Lower lobe of right lung (tissue), 2 donors: ENCODE measurements around the gene ADGRB2. TPM values are rescaled to one million over a fixed set of nuclear protein-coding genes. Genes with fewer than 3 reads are reported as not detected.
A peak's percentile ranks its signal among the peaks of the same experiment; 100 is the strongest.

Source experiments
- ATAC-seq, 2 donors: fragments of 200-7000 bp; cut with Tn5 transposase; one replicate each; pipeline ENCODE4 v1.9.1; 2020 to 2022; ENCODE audit warnings: mild to moderate bottlenecking in 2 of 2, moderate library complexity in 2 of 2
- DNase-seq: peaks from one replicate; pipeline ENCODE4 v3.0.0-alpha.2; 2020
- H3K27ac ChIP-seq: fragments of 200-600 bp; one replicate; pipeline ENCODE4 v1.8.0; 2022
- H3K27me3 ChIP-seq: fragments of 200-600 bp; one replicate; pipeline ENCODE4 v1.8.0; 2022; ENCODE audit warnings: low read depth
- H3K36me3 ChIP-seq: fragments of 200-600 bp; one replicate; pipeline ENCODE4 v1.8.0; 2022; ENCODE audit warnings: mild to moderate bottlenecking
- H3K4me1 ChIP-seq: fragments of 200-600 bp; one replicate; pipeline ENCODE4 v1.8.0; 2022
- H3K4me3 ChIP-seq: fragments of 200-600 bp; one replicate; pipeline ENCODE4 v1.8.0; 2022; ENCODE audit warnings: mild to moderate bottlenecking
- H3K9me3 ChIP-seq: fragments of 200-600 bp; one replicate; pipeline ENCODE4 v1.8.0; 2022
- intact Hi-C: fragments of 100-400 bp; cut with DNase I; formaldehyde crosslinking; loops from one replicate; pipeline ENCODE4 v1.11.0; 2022
- total RNA-seq: library from RNA; stranded (reverse); fragmentation: NEBNext Ultra II Directional; extraction: Animal tissue kit (Norgen Biotek cat#: 25700); gene quantifications from one replicate; pipeline ENCODE4 v1.2.1, GENCODE V29; 2021
- TF ChIP-seq, protein P1 (sequence below): fragments of 200-600 bp; IDR thresholded peaks from one replicate; pipeline ENCODE4 v1.8.0; 2022; ENCODE audit warnings: antibody characterized with exemption, mild to moderate bottlenecking
- donor health status: DM: no; HTN: yes; CAD: no; lungs with severe emphysema.

The ADGRB2 gene
- total RNA-seq, 1 donor from 2014 or later: 1.1 TPM

DNA sequence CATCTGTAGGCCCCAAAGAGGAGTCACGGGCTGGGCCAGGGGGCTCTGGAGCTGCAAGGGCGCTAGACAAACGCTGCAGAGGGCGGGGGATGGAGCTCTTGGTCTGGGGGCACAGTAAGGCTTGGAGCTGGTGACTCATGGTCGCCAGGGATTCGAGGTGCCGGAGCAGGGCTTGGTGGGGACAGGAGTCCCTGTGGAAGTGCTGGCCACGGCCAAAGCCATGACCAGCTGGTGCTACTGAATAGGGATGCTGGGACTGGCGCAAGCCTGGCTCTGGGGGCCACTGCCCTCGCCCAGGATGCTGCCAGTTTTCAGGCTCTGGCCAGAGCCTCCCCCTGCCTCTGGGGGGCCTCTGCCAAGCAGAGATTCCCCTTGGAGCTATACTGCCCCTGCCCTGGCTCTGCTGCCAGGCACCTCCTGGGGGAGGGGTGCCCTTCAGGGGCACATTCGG, 26.5 kb upstream of the ADGRB2 start:
- Histone ChIP-seq H3K4me1 (no peaks in the 10 kb centered on the region), H3K9me3 (no peaks in the 10 kb centered on the region), H3K36me3 (no peaks in the 10 kb centered on the region), H3K27me3 (no peaks in the 10 kb centered on the region), H3K4me3 (no peak overlapping the region), H3K27ac (no peak overlapping the region)
- TF ChIP-seq, protein P1, sequence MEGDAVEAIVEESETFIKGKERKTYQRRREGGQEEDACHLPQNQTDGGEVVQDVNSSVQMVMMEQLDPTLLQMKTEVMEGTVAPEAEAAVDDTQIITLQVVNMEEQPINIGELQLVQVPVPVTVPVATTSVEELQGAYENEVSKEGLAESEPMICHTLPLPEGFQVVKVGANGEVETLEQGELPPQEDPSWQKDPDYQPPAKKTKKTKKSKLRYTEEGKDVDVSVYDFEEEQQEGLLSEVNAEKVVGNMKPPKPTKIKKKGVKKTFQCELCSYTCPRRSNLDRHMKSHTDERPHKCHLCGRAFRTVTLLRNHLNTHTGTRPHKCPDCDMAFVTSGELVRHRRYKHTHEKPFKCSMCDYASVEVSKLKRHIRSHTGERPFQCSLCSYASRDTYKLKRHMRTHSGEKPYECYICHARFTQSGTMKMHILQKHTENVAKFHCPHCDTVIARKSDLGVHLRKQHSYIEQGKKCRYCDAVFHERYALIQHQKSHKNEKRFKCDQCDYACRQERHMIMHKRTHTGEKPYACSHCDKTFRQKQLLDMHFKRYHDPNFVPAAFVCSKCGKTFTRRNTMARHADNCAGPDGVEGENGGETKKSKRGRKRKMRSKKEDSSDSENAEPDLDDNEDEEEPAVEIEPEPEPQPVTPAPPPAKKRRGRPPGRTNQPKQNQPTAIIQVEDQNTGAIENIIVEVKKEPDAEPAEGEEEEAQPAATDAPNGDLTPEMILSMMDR: no peak
- no peak for ATAC-seq
- intact Hi-C loops: no loop called here
- DNase-seq: peak; percentile 46

DNA sequence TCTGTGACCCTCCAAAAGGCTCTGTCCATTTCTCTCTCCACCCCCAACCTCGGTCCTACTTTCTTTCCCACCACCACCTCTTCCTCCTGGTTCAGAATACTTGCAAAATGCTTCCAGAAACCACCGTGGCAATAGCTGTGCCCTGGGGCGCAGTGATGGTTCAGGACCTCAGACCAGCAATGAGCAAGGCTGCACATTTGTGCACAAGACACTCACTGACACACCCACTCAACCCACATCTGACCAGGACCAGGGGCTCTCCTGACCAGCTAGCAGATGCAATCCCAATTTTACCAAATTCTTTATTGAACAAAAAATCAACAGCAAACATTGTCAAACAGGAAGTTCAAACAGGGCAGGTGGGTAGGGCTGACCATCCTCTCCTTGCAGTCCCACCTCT, 26.0 kb upstream of the ADGRB2 start:
- peak; percentile 30 for DNase-seq
- no peak for ATAC-seq
- Histone ChIP-seq H3K36me3 (no peaks in the 10 kb centered on the region), H3K27me3 (no peaks in the 10 kb centered on the region), H3K9me3 (no peaks in the 10 kb centered on the region), H3K4me1 (no peaks in the 10 kb centered on the region), H3K27ac (no peak overlapping the region), H3K4me3 (no peak overlapping the region)
- TF ChIP-seq, protein P1: no peak
- intact Hi-C loops: no loop called here

DNA sequence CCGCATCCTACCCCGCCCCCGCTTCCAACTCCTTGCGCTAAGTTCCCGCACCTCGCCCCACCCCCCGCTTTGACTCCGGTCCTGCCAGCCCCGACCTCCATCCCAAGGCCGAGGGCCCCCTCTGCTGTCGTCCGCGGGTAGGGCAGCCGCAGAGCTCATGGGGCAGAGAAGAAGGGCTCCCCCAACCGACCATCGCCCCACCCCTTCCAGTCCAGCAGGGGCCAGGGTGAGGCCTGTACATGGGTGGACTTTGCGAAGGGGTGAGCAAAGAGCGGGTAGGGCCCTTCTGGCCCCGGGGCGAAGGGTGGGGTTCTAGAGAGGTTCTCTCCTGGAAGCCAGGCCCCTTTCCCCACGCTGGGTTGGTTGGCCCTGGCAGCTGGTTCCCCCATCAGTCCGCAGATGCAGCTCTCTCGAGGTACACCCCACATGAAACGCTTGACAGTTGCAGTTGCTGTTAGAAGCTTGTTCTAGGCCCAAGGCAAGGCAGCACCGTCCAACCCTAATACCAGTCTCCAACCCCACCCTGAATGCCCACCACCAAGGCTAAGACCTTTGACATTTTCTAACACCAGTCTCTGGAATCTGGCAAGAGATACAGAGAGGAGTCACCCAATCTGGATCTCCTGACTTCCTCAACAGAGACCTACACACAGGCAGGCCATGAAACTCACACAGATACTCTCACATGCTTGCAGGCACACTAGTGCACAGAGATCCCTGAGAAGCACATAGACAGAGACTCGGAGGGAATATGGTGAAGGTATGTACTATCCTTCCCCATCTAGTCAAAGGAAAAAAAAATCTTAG, 25.3 kb upstream of the ADGRB2 start:
- no peaks in the 10 kb centered on the region for H3K27me3 ChIP-seq
- TF ChIP-seq, protein P1: peak; percentile 81
- no peaks in the 10 kb centered on the region for H3K9me3 ChIP-seq
- H3K4me3 ChIP-seq: peak overlapping the region; percentile 66
- intact Hi-C loops: no loop called here
- peak; percentile 94 for ATAC-seq
- peak; percentile 96 for DNase-seq
- no peaks in the 10 kb centered on the region for H3K4me1 ChIP-seq
- no peaks in the 10 kb centered on the region for H3K36me3 ChIP-seq
- no peak overlapping the region for H3K27ac ChIP-seq

DNA sequence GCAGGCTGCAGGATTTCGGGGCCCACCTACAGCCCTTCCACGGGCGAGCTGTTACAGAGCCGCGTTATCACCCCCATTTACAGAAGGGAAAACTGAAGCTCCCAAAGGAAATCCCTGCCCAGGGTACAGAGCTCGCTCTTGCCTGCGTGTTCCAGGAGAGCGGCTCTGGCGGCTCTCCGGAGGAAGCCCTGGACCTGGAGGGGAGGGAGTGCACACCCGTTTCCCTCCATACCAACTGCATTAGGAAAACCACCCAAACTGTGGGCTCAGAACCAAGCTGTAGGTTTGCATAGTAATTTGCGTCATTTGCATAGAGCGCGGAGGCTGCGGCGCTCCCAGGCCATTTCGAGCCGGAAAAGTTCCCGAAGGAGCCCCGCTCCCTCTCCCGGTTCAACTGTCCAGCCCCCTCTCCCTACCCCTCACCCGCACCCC, 24.7 kb upstream of the ADGRB2 start:
- intact Hi-C loops: no loop called here

DNA sequence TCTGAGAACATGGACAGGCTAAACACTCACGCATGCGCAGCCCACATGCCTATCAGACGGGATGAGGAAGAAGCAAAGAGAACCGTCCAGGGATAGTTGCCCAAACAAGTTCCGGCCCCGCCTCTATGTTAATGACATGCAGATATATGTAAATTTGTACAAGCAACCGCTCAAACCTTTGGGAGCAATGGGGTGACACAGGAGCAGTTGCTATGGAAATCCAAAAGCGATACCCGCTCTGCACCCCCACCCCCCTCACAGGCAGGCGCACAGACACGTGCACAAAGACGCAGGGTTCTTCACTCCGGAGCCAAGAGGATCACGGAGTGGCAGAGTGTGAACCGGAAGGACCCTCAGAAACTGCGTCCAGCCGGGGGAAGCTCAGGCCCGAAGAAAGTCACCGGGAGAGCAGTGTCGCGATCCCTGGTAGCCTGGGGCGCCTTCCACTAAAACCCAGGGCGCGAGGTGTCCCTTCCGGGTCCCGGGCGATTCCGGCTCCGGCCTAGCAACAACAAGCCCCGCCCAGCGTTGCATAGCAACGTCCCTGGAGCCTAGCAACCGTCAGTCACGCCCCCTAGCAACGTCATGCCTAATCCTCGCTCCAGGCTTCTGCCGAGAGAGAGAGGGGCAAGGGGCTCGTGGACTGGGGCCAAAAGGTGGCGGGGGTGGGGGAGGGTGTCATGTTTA, 24.1 kb upstream of the ADGRB2 start:
- H3K27me3 ChIP-seq: no peaks in the 10 kb centered on the region
- intact Hi-C loops: no loop called here
- no peaks in the 10 kb centered on the region for H3K9me3 ChIP-seq
- H3K4me1 ChIP-seq: no peaks in the 10 kb centered on the region
- TF ChIP-seq, protein P1: no peak
- H3K36me3 ChIP-seq: no peaks in the 10 kb centered on the region
- peak; percentile 95 for DNase-seq
- peak overlapping the region; percentile 88 for H3K27ac ChIP-seq
- peak; percentile 93 to 95 for ATAC-seq
- peak overlapping the region; percentile 66 for H3K4me3 ChIP-seq

More for the DNA sequence above, 24.7 kb upstream of the ADGRB2 start:
- ATAC-seq (peak; percentile 43 to 64), DNase-seq (no peak)
- H3K36me3 ChIP-seq: no peaks in the 10 kb centered on the region
- H3K4me1 ChIP-seq: no peaks in the 10 kb centered on the region
- TF ChIP-seq, protein P1: no peak
- peak overlapping the region; percentile 66 for H3K4me3 ChIP-seq
- no peaks in the 10 kb centered on the region for H3K27me3 ChIP-seq
- H3K27ac ChIP-seq: peak overlapping the region; percentile 88
- H3K9me3 ChIP-seq: no peaks in the 10 kb centered on the region
